HG02938 (cell line): ENCODE measurements around the gene LRRC4C.
A peak's percentile ranks its signal among the peaks of the same experiment; 100 is the strongest.

ENCODE experiments used
- ATAC-seq: cut with Tn5 transposase; IDR thresholded peaks from one replicate; pipeline ENCODE4 v1.9.1; 2021; ENCODE audit warnings: mild to moderate bottlenecking, moderate library complexity; ENCODE audit not compliant: unreplicated experiment

LRRC4C gene

DNA sequence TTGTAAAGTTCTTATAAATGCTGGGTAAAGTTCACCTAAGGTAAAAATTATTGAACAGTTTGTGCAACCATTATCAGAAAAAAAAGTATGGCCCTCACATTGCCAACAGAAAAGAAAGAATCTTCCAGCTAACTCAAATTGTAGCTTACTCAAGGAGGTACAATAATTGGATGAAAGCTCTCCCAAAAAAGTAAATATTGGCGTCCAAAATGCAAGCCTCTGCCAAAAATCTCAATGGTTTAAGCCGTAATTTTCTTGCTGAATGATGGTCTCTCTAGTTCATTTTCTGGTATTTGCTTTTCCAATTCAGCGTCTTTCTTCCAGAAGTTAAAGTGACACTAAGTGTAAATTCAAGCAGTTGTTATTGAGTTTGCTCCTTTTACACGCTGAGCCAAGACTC is 727.3 kb downstream of the LRRC4C start:
- no peak for ATAC-seq

DNA sequence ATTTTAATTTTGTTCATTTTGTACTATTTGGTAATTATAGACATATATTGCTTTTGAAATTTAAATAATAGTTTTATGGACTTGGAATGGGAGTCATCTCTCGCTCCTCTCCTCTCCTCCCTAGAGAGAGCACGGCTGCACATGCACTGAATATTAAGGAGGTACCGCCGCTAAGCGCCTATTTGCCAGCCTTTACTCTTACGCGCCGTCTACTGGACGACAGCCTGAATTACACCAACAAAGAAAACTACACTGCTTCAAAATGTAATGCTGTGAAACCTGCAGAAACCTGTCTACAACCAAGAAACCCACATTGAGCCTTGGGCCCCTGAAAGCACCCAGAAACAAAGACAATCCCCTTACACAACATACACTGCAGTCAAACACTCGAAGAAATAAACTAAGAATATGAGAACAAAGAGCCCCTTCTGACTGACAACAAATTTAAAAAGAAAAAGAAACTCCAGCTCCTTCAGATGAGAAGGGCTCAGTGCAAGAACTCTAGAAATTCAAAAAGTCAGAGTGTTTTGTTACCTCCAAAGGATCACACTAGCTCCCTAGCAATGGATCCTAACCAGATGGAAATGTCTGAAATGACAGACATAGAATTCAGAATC is 737.2 kb downstream of the LRRC4C start:
- no peak for ATAC-seq

DNA sequence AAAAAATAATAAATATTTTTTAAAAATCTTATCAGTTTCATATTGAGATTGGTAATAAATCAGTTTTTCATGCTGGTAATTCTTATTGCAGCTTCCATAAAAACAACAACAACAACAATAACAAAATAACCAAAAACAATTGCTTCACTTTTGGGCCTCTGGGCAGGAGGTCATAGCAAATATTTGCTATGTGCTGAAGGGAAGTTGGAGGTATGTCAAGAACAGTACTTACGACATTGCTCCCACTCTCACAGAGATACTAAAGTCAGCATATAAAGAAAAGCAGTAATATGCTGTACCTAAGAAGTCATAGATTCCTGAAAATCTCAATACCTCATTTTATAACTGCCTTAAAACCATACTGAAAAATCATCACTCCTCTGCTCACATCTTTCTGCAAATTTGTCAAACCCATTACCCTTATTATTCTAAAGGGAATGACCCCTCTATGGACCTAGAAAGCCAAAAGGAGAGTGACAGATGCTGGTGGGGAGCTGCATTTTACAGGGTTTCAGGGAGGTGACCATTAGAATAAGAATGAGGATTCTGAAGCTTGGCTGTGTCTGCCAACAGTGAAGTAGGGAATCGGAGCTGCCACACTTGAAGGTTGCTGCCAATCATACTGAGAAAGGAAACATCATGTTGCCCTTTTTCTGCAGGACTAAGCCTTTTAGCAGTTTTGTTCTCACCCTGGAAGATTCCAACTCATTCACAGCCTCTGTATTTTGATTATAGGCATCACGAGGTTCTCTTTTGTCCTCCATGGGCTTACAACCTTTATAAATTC is 742.9 kb downstream of the LRRC4C start:
- no peak for ATAC-seq

DNA sequence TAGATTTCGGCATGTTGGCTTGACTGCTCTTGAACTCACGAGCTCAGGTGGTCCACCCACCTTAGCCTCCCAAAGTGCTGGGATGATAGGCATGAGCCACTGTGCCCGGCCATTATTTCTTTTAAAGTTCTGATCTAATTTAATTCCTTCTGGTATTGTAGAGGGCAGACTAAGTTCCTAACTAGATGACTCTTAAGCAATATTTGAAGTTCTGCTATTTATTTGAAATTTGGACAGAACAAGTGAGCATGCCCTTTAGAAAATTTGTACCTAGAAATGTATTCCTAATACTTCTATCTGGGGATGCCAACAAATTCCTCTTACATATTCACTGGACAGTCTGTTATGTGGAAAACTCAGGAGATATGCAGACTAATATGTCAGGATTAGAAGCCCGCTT is 746.4 kb downstream of the LRRC4C start:
- no peak for ATAC-seq

DNA sequence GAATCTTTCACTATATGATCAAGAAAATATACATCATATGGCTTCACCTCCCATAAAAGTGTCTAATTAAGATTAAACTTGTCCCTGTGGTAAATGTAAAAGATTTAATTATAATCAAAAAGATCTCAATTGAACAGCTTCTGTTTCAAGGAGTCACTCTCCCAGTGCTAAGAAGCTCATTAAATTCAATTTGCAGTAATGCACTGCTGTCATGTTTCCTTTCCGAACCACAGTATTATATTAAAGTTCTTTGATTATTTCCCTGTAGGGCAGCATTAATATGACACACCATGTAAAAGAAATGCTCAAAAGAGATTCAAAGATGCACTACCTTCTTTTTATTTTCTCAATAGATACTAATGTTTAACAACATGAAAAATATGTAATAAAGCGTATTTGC is 758.4 kb downstream of the LRRC4C start:
- ATAC-seq: no peak

DNA sequence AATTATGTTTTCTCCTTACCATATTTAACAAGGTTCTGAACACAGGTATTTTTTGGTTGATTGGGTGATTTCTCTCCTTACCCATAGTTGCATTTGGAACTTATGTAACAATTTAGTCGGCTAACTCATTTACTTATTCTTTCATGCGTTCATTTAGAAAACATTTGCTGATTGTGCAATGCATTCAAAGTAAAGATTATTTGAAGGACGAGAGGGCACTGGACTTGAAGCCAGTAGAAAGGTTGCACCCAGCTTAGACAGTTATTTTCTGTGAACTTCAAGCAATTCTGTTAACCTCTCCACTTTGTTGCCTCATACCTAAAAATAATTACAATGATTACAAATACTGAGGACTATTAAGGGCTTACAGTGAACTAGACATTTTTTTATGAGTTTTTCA is 769.6 kb downstream of the LRRC4C start:
- no peak for ATAC-seq

DNA sequence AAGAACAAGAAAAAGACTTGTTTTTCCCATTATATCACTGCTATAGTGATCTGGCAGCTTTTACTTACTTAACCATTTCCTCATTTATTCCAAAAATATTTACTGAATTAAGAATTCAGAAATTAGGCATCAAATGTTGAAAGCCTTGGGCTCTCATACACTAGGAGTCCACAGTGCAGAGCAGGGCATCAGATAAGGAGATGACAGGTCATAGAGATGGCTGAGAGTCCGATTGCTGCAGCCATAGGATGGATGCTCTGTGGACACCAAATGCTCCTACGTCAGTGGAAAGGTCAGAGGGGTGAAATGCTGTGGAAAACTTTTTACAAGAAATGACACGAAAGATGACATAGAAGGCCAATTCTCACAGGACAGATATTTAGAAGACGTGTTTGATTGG is 771.1 kb downstream of the LRRC4C start:
- no peak for ATAC-seq

DNA sequence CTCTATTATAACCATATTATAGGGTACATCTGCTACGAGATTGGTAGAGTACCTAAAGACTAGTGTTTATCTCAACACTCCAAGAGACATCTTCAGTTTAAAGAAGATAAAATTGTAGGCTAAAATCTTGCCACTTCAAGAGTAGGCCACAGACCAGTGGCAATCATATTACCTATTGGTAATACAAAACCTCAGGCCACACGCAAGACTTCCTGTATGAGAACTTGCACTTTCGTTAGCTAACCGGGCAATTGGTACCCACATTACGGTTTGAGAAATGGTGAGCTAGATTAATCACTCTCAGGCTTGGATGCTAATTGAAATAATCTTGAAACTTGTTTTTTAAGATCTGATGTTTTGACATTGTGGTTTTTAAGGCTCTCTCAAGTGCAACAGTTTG is 772.7 kb downstream of the LRRC4C start:
- no peak for ATAC-seq

DNA sequence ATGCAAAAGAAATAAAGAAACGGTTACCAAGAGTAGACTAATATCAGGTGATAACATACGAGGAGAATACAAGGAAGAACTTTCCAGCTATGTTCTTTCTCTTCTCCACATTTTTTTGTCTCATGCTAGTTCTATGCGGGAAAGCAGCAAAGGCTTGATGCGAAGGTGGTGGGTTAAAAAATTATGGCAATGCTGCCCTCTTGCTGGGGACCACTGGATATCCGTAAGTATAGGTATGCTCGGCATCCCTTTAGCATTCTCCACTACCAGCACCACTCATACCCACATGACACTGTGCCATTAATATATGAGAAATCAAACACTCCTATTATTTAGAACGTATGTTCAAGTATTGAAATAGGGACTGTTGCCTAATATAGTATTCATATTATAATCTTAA is 776.4 kb downstream of the LRRC4C start:
- no peak for ATAC-seq

DNA sequence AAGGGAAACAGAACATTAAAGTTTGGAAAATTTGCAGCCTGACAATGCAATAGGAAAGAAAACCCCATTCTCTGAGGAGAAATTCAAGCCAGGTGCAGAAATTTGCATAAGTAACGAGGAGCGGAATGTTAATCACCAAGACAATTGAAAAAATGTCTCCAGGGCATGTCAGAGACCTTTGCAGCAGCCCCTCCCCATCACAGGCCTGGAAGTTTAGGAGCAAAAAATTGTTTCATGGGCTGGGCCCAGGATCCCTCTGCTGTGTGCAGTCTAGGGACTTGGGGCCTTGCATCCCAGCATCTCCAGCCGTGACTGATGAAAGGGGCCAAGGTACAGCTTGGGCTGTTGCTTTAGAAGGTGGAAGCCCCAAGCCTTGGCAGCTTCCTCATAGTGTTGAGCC is 780.2 kb downstream of the LRRC4C start:
- no peak for ATAC-seq

DNA sequence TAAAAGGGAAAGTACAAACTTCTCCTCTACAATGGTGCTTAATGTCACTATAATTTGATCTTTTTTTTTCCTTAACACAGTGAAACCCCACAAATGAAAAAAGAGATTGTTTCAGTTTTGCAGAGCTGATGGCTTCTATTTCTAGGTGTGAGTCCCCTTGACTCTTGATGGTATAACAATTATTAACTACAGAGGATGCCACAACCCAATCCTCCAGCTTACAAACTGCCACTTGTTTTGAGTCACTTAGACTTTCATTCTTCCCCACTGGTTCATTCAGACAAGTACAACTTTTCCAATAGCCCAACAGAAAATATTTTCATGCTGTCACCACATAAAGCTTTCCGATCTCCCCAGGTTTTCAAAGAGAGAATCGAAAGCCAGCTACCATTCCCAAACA is 812.2 kb downstream of the LRRC4C start:
- peak; percentile 72 for ATAC-seq

DNA sequence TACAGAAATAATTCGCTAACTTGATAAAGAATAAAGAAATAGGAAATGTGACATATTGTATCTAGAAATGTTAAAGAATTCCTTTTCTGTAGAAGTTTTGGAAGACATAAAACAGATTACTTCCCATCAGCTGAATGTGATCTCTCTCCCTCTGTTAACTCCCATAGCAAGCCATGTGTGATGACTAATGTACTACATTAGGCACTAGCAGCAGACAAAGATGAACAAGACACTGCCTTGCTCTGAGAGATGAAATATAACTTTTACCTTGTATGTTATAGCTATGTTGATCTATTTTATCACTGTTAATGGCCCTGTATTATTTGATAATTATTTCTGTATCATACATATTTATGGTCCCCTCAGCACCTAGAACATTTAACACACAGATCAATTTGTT is 817.2 kb downstream of the LRRC4C start:
- no peak for ATAC-seq

DNA sequence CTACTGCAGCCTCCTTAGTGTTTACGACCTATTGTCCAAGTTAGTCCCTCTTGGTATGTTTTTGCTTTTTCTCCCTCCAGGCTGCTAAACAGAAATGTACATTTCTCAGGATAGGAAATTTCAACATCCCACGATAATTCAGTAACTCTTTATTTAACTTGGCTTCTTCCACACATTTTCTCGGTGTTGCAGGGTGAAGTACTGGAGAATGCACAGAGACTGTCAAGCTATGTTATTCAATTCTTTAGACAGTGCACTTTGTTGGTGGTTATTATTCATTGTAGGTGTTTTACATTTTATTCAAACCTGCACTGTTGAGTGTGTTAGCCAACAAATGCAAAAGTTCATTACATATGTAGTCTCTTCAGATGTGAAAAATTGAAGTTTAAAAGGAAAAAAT is 839.8 kb downstream of the LRRC4C start:
- ATAC-seq: no peak

DNA sequence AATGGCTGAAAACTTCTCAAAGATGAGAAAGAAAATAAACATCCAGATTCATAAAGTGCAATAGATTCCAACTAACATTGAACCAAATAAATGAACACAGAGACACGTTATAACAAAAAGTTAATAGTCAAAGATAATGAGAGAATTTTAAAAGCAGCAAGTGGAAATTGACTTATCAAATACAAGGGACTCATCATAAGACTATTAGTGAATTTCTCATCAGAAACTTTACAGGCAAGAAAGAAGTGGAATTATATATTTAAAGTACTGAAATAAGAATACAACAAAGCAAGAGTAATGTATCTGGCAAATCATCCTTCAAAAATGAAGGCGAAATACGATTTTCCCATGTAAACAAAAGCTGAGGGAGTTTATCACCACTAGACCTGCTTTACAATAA is 852.7 kb downstream of the LRRC4C start:
- ATAC-seq: no peak

DNA sequence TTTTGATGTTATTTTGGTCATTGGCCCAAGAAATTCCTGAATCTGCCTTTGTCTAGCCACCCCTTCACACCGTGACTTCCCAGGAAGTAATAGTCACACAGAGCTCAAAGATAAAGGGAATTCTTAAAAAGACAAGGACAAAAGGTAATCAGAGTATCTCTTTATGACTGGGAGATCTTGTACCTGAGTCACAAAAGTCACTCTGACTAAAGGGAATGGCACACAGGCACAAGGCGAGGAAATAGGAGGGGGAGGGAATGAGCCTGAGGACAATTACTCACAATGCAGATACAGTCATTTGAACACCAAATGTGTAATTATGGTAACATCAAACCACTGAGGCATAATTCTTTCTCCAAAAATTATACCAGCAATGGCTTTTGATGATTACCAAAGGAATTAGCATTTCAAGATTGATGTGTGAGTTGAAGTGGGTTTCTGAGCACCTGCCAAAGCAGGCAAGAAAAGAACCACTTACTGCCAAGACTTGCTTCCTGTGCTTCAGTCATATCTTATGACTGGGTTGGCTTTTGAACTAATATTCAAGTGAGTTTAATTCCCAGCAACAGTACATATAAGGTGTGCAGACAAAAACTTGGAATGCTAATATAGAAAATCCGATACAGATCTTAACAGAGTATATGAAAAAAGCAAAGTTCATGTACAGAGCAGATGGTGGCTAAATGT is 856.4 kb downstream of the LRRC4C start:
- no peak for ATAC-seq

DNA sequence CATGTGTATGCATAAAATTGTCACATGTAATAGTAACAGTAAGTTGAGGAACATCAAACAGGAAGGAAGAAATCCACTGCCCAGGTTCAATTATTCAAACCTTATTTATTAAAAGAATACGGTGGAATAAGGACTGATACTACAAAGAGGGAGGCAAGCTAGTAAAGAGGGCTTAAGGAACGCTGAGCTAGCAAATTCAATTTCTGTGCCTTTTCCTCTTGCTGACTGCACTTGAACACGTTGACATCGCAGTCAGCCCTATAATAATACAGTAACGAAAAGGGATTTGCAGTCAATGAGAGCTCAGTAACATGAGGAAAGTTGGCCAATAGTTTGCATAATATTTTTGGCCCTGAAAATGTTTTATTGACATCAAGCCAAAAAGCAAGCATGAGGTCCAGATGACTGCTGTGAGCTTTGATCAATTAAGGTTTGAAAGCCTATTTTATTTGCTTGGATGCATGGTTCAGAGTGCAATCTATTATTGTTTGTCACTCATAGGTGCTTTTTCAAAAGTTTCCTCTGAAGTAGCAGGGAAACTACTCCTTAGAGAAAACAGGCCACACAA is 861.8 kb downstream of the LRRC4C start:
- no peak for ATAC-seq

DNA sequence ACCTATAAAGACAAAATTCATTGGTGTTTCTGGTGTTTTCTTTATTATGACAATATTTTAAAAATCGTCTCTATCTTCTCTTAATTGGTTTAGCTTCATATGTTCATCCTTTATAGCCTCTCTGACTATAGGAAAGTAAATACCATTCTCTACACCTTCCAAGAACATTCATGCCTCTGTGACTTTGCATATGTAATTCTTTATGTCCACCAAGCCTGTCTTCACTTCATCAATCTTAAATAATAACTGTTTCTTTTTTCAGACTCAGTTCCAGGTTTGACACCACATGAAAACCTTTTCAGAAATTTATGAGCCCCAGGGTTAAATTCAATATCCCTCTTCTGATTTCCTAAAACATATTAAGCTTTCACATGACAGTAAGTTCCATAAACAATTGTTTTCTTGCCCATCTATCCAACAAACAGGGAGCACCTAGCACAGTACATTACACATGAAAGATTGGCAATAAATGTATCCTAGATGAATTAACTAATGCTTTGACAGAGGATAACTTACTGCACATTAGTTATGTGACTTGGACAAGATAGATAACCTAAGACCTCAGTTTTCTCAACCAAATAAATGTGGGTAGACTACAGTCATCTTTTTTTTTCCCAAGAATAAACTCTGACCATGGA is 886.1 kb downstream of the LRRC4C start:
- no peak for ATAC-seq

DNA sequence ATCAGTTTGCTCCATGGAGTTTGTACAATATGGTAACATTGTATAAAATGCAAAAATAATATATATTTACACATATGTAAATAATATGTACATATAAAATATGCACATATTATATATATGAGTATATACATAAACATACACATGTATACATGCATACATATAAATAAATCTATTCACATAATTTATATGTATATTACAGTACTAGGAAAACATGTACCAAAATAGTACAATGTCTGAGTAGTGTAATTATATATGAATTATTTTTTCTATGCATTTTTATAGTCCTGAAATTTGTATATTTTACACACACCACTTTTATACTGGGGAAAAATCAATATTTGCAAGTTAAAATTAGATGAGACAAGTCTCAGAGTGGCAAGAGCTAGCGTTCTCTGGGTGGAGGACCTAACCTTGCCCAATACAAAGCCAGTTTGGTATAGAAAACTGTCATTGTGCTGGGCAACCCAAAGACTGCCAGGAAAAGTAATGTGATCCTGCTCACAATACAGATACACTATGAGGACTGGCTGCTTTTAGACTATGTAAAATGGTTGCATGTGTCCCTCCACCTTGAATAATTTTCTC is 889.4 kb downstream of the LRRC4C start:
- no peak for ATAC-seq

DNA sequence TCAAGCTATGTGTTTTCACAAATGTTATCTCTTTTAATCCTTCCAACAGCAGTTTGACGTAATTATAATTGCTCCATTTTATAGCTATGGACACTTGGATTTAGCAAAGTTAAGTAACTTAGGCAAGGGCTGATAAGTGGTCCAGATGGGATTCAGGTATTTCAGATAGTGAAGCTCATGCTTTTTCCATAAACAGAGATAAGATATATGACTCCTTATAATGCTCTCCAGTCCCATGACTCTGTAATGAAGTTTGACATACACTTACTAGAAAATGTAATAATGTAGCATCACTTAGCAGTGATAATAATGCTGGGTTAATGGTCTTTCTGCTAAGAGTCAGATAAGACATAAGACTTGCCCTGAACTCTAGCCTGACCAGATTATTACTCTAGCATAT is 892.1 kb downstream of the LRRC4C start:
- ATAC-seq: no peak

DNA sequence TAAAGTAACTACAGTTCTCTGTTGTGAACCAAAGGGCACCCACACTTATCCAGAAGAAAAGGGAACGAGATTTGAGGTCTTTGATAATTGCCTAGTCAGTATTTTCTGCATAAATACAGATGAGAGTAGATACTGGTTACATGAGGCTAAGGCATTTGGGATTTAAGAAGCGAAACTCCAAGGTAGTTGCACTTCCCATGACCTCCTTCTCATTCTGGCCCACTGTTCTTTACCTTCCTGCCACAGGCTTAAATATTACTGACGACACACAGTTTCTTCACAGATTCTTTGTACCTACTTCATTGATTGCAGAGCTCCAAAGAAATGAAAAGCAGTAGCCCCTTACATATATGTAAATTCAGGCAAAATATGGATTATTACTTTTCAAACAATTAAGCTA is 915.3 kb downstream of the LRRC4C start:
- no peak for ATAC-seq

DNA sequence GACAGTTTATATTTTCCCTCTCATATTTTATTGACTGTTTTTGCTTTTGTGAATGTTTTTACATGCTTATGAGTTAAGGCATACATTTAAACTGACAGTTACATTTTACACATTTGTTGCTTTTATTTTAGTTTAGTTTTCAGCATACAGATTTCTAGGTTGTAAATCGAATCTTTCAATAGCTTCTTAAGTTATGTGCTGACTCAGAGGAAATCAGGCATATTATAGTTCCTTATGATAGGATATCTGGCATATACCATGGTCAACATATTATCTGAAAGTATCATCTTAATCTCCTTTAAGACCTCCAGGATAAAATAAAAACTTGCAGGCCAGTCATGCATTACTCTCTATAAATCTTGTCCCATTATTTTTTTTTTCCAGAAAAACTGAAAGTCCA is 916.6 kb downstream of the LRRC4C start:
- ATAC-seq: no peak
